ENCODE measurements around the gene PRR7. TPM values are rescaled to one million over a fixed set of nuclear protein-coding genes. Genes with fewer than 3 reads are reported as not detected.

The PRR7 gene
- polyA plus RNA-seq, 1 donor from 2014 or later = 46.6 TPM

- H3K9ac ChIP-seq (ENCODE audit: low read length) = no peak overlapping the region
- H3K36me3 ChIP-seq (ENCODE audit: insufficient read depth, low read length) = no peaks in the 10 kb centered on the region
- no peaks in the 10 kb centered on the region for H3K27me3 ChIP-seq (ENCODE audit: insufficient read depth, low read depth, low read length)
- H3K27ac ChIP-seq (ENCODE audit: low read length) = no peak overlapping the region
- H3F3A ChIP-seq (ENCODE audit: insufficient read depth, low read length, poor library complexity, severe bottlenecking) = no peaks in the 10 kb centered on the region
- TF ChIP-seq TAF1 (IDR thresholded peaks at IDR 0.05; ENCODE audit: low read depth) = no peak
- TF ChIP-seq EP300 (conservative IDR thresholded peaks at IDR 0.05; ENCODE audit: poor library complexity, severe bottlenecking) = no peak
- no peak for TF ChIP-seq SMC3 (conservative IDR thresholded peaks at IDR 0.05; ENCODE audit: poor library complexity)
- no peak for TF ChIP-seq POLR2AphosphoS5 (IDR thresholded peaks at IDR 0.05)
- TF ChIP-seq EZH2 (IDR thresholded peaks at IDR 0.05; ENCODE audit: borderline replicate concordance, insufficient read depth, low read length, poor library complexity, severe bottlenecking) = no peak
- no peak for TF ChIP-seq RAD21 (conservative IDR thresholded peaks at IDR 0.05)
- TF ChIP-seq MXI1 (conservative IDR thresholded peaks at IDR 0.05; ENCODE audit: poor library complexity, severe bottlenecking) = no peak
- TF ChIP-seq CTCF (IDR thresholded peaks at IDR 0.05; ENCODE audit: poor library complexity, severe bottlenecking) = no peak
- no peak for TF ChIP-seq REST (IDR thresholded peaks at IDR 0.05; ENCODE audit: borderline replicate concordance)
- H3K79me2 ChIP-seq (replicated peaks; ENCODE audit: insufficient read depth, low read length) = no peaks in the 10 kb centered on the region
- H2AFZ ChIP-seq (ENCODE audit: low read depth, low read length) = no peak overlapping the region
- H3K9me3 ChIP-seq (ENCODE audit: low read length) = no peaks in the 10 kb centered on the region
- no peaks in the 10 kb centered on the region for H4K20me1 ChIP-seq (ENCODE audit: insufficient read depth)
- H3K4me2 ChIP-seq (ENCODE audit: low read length) = no peak overlapping the region
- no peak overlapping the region for H3K4me3 ChIP-seq (ENCODE audit: low read length)
- no peaks in the 10 kb centered on the region for H3K9me2 ChIP-seq (ENCODE audit: insufficient read depth, low read length)
Observed at GRCh38 chr5:177435847-177436536, 10.6 kb upstream of the PRR7 start.

- Histone ChIP-seq H3K36me3 (ENCODE audit: insufficient read depth, low read length) (no peaks in the 10 kb centered on the region), H3F3A (ENCODE audit: insufficient read depth, low read length, poor library complexity, severe bottlenecking) (no peaks in the 10 kb centered on the region), H3K9me2 (ENCODE audit: insufficient read depth, low read length) (no peaks in the 10 kb centered on the region), H4K20me1 (ENCODE audit: insufficient read depth) (no peaks in the 10 kb centered on the region), H3K9ac (ENCODE audit: low read length) (no peak overlapping the region), H2AFZ (ENCODE audit: low read depth, low read length) (no peak overlapping the region), H3K9me3 (ENCODE audit: low read length) (no peaks in the 10 kb centered on the region), H3K27me3 (ENCODE audit: insufficient read depth, low read depth, low read length) (no peaks in the 10 kb centered on the region), H3K4me3 (ENCODE audit: low read length) (no peak overlapping the region), H3K27ac (ENCODE audit: low read length) (no peak overlapping the region), H3K79me2 (replicated peaks; ENCODE audit: insufficient read depth, low read length) (no peaks in the 10 kb centered on the region), H3K4me2 (ENCODE audit: low read length) (no peak overlapping the region)
- no peak for TF ChIP-seq MXI1 (conservative IDR thresholded peaks at IDR 0.05; ENCODE audit: poor library complexity, severe bottlenecking)
- no peak for TF ChIP-seq CTCF (IDR thresholded peaks at IDR 0.05; ENCODE audit: poor library complexity, severe bottlenecking)
- no peak for TF ChIP-seq POLR2AphosphoS5 (IDR thresholded peaks at IDR 0.05)
- no peak for TF ChIP-seq EZH2 (IDR thresholded peaks at IDR 0.05; ENCODE audit: borderline replicate concordance, insufficient read depth, low read length, poor library complexity, severe bottlenecking)
- TF ChIP-seq REST (IDR thresholded peaks at IDR 0.05; ENCODE audit: borderline replicate concordance) = no peak
- TF ChIP-seq EP300 (conservative IDR thresholded peaks at IDR 0.05; ENCODE audit: poor library complexity, severe bottlenecking) = no peak
- no peak for TF ChIP-seq RAD21 (conservative IDR thresholded peaks at IDR 0.05)
- TF ChIP-seq TAF1 (IDR thresholded peaks at IDR 0.05; ENCODE audit: low read depth) = no peak
- no peak for TF ChIP-seq SMC3 (conservative IDR thresholded peaks at IDR 0.05; ENCODE audit: poor library complexity)
Observed at GRCh38 chr5:177437623-177438022, 9.0 kb upstream of the PRR7 start.
